Upper lobe of right lung (tissue), 1 donor: ENCODE measurements around the gene BHLHE23. TPM values are rescaled to one million over a fixed set of nuclear protein-coding genes. Genes with fewer than 3 reads are reported as not detected.

Source experiments
- ATAC-seq: fragments of 200-7000 bp; cut with Tn5 transposase; one replicate; pipeline ENCODE4 v1.9.1; 2020; ENCODE audit warnings: mild to moderate bottlenecking, moderate library complexity
- DNase-seq: peaks from one replicate; pipeline ENCODE4 v3.0.0-alpha.2; 2020
- H3K27ac ChIP-seq: fragments of 200-600 bp; one replicate; pipeline ENCODE4 v1.8.0; 2022
- H3K27me3 ChIP-seq: fragments of 200-600 bp; one replicate; pipeline ENCODE4 v1.8.0; 2022; ENCODE audit warnings: mild to moderate bottlenecking
- H3K36me3 ChIP-seq: fragments of 200-600 bp; one replicate; pipeline ENCODE4 v1.8.0; 2022
- H3K4me1 ChIP-seq: fragments of 200-600 bp; one replicate; pipeline ENCODE4 v1.8.0; 2022
- H3K4me3 ChIP-seq: fragments of 200-600 bp; one replicate; pipeline ENCODE4 v1.8.0; 2022; ENCODE audit warnings: mild to moderate bottlenecking
- H3K9me3 ChIP-seq: fragments of 200-600 bp; one replicate; pipeline ENCODE4 v1.8.0; 2022
- intact Hi-C: fragments of 100-400 bp; cut with DNase I; formaldehyde crosslinking; loops from one replicate; pipeline ENCODE4 v1.11.0; 2022
- total RNA-seq: library from RNA; stranded (reverse); fragmentation: NEBNext Ultra II Directional; extraction: Animal tissue kit (Norgen Biotek cat#: 25700); gene quantifications from one replicate; pipeline ENCODE4 v1.2.1, GENCODE V29; 2021
- TF ChIP-seq, protein P1 (sequence below): fragments of 200-600 bp; IDR thresholded peaks from one replicate; pipeline ENCODE4 v1.8.0; 2022; ENCODE audit warnings: antibody characterized with exemption
- donor health status: DM: no; HTN: yes; CAD: no; lungs with severe emphysema.

BHLHE23 gene
- total RNA-seq, 1 donor from 2014 or later, result not detected

GRCh38 chr20:63029358-63030121 is 22.8 kb upstream of the BHLHE23 start:
- Histone ChIP-seq H3K4me1 (peaks cover 8% of the 10 kb centered on the region), H3K9me3 (no peaks in the 10 kb centered on the region), H3K4me3 (no peak overlapping the region), H3K36me3 (no peaks in the 10 kb centered on the region), H3K27ac (no peak overlapping the region), H3K27me3 (peaks cover 93% of the 10 kb centered on the region)
- intact Hi-C loops, result no loop called here
- TF ChIP-seq, protein P1, sequence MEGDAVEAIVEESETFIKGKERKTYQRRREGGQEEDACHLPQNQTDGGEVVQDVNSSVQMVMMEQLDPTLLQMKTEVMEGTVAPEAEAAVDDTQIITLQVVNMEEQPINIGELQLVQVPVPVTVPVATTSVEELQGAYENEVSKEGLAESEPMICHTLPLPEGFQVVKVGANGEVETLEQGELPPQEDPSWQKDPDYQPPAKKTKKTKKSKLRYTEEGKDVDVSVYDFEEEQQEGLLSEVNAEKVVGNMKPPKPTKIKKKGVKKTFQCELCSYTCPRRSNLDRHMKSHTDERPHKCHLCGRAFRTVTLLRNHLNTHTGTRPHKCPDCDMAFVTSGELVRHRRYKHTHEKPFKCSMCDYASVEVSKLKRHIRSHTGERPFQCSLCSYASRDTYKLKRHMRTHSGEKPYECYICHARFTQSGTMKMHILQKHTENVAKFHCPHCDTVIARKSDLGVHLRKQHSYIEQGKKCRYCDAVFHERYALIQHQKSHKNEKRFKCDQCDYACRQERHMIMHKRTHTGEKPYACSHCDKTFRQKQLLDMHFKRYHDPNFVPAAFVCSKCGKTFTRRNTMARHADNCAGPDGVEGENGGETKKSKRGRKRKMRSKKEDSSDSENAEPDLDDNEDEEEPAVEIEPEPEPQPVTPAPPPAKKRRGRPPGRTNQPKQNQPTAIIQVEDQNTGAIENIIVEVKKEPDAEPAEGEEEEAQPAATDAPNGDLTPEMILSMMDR, result no peak
- no peak for ATAC-seq
- no peak for DNase-seq

DNA sequence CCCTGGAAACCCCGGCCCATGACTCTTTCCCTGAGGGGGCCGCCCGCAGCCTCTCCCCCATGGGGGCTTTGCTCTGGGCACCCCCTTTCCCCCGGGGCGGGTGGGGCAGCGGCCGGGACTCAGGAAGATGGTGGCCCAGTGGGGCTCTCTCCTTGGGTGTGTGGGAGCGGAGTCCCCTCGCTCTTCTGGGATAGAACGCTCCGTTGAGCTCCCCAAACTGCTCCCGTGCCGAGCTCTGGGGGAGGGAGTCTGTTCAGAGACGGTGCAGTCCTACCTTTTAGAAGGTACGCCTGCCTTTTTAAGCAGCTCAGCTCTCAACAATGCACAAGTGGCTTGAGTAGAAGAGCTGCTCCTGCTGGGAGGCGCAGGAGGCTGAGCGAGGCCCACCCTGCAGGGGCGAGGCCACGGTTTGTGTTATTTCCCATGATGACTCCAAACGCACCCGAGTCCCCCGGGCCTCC is 21.7 kb upstream of the BHLHE23 start:
- no peak for ATAC-seq
- H3K36me3 ChIP-seq, result no peaks in the 10 kb centered on the region
- H3K4me3 ChIP-seq, result no peak overlapping the region
- peaks cover 8% of the 10 kb centered on the region for H3K4me1 ChIP-seq
- no peaks in the 10 kb centered on the region for H3K9me3 ChIP-seq
- peak; percentile 53 for DNase-seq
- intact Hi-C loops, result no loop called here
- peaks cover 93% of the 10 kb centered on the region for H3K27me3 ChIP-seq
- TF ChIP-seq, protein P1, result no peak
- H3K27ac ChIP-seq, result no peak overlapping the region

DNA sequence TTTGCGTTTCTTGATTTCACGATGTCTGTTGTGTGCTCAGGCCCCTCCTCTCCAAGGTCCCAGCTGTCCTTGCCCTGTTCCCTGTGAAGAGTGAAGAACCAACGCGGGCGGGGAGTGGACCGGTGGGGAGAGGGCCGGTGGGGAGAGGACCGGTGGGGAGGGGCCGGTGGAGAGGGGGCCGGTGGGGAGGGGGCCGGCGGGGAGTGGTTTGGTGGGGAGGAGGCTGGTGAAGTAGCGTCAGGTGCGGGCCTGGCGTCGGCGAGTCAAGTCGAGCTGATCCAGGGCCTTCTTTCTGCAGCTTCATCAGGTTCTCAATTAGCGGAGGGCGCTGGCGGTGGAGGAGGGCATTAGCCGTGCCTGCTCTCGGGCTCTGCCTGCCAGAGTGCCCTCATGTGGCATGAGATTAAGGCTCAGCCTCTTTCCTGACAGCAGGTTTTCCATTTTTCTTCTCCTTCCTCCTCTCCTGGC is 21.2 kb upstream of the BHLHE23 start:
- Histone ChIP-seq H3K27ac (no peak overlapping the region), H3K36me3 (no peaks in the 10 kb centered on the region), H3K4me3 (no peak overlapping the region), H3K9me3 (no peaks in the 10 kb centered on the region), H3K4me1 (peaks cover 8% of the 10 kb centered on the region), H3K27me3 (peaks cover 94% of the 10 kb centered on the region)
- intact Hi-C loops, result no loop called here
- TF ChIP-seq, protein P1, result no peak
- DNase-seq, result peak; percentile 38
- no peak for ATAC-seq

DNA sequence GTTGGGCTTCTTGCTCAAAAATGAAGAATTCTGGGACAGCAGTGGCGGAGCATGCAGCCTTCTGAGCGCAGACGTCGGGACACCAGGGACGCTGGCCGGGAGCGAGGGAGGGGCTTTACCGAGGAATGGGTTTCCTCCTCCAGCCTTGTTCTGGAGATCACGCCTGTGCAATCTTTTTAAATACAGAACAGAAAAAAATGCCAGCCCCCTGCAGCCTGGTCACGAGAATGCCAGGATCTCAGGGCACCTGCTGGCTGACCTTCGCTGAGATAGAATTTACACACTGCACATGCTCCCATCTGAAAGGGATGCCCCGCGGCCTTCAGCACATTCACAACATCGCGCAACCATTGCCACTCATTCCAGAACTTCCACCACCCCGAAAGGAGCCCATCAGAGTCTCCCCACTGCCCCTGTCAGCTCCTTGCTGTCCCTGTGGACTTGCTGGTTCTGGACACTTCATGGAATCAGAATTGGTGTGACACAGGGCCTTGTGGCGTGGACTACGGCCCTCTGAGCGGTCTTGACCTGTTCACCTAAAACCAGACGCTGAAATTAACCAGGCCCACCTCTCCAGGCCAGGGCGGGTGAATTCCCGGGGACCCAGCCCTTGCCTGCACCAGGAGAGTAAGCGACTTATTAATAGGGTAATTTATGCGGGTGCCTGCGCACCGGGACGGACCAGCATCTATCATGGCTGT is 20.6 kb upstream of the BHLHE23 start:
- Histone ChIP-seq H3K4me3 (no peak overlapping the region), H3K36me3 (no peaks in the 10 kb centered on the region), H3K27me3 (peaks cover 94% of the 10 kb centered on the region), H3K9me3 (no peaks in the 10 kb centered on the region), H3K4me1 (peaks cover 8% of the 10 kb centered on the region), H3K27ac (no peak overlapping the region)
- TF ChIP-seq, protein P1, result no peak
- no peak for ATAC-seq
- DNase-seq, result peak; percentile 42
- intact Hi-C loops, result no loop called here

DNA sequence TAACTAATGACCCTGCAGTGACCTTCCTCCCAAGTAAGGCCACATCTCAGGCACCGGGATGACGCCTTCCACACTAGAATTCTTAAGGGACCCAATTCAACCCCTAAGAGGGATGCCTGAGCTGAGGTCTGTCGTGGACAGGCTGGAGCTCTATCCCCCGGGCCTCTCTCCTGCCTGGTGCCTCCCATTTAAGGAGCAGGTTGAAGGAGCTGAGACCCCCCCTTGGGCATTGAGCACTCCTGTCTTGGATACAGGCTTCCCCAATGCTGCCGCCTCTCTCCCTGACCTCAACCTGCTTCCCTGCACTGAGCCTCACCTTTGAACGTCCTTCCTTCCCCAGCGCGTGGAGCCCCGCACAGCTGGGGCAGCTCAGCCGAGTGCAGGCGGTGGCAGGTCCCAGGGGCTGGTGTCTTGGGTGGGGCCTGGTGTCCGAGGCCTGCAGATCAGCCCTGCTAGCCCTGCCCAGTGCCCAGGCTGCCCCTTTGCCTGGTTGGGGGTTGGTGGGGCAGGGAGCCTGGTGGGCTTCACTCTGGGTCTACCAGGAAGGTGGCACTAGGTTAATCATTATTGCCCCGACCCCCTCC is 19.9 kb upstream of the BHLHE23 start:
- Histone ChIP-seq H3K27ac (no peak overlapping the region), H3K4me3 (no peak overlapping the region), H3K36me3 (no peaks in the 10 kb centered on the region), H3K27me3 (peaks cover 94% of the 10 kb centered on the region), H3K9me3 (no peaks in the 10 kb centered on the region), H3K4me1 (peaks cover 8% of the 10 kb centered on the region)
- intact Hi-C loops, result no loop called here
- ATAC-seq, result no peak
- DNase-seq, result no peak
- TF ChIP-seq, protein P1, result no peak
